Neuron (in vitro differentiated cells): ENCODE results near the gene TBC1D10A.
A peak's percentile ranks its signal among the peaks of the same experiment; 100 is the strongest.

Experiments used
- H2AFZ ChIP-seq: one replicate; pipeline ENCODE4 v1.6.1; 2013; ENCODE audit warnings: low read depth, mild to moderate bottlenecking, inconsistent platforms, low read length, moderate library complexity
- H3K27me3 ChIP-seq: one replicate; pipeline ENCODE4 v1.6.1; 2013; ENCODE audit warnings: low read length; ENCODE audit not compliant: insufficient read depth
- H3K36me3 ChIP-seq: one replicate; pipeline ENCODE4 v1.6.1; 2013; ENCODE audit warnings: low read length; ENCODE audit not compliant: insufficient read depth
- H3K4me1 ChIP-seq: one replicate; pipeline ENCODE4 v1.6.1; 2013; ENCODE audit warnings: low read length; ENCODE audit not compliant: insufficient read depth
- H3K4me3 ChIP-seq: 2 replicates; pipeline ENCODE4 v1.5.1; 2013; ENCODE audit warnings: mild to moderate bottlenecking, low read length, moderate library complexity
- H3K9me3 ChIP-seq: one replicate; pipeline ENCODE4 v1.6.1; 2013; ENCODE audit warnings: low read length

The TBC1D10A gene

DNA sequence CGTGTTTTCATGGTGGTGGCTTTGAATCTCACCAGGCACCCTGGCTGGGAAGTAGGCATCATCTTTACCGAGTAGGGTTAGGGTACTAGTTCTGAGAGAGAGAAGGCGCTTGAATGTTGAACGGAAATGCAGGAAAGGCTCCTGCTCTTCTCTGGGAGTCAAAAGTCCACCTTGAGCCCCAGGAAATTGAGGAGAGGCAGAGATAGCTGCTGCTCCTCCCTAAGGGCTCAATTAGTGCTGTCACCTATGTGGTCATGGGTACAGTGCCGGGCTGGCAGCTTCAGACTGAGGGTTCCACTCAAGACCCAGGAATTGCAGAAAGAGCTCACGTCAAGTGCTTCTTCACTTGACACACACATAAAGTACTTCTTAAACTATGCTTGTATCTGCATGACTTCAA lies 31.8 kb upstream of the TBC1D10A start:
- no peak overlapping the region for H3K4me3 ChIP-seq

DNA sequence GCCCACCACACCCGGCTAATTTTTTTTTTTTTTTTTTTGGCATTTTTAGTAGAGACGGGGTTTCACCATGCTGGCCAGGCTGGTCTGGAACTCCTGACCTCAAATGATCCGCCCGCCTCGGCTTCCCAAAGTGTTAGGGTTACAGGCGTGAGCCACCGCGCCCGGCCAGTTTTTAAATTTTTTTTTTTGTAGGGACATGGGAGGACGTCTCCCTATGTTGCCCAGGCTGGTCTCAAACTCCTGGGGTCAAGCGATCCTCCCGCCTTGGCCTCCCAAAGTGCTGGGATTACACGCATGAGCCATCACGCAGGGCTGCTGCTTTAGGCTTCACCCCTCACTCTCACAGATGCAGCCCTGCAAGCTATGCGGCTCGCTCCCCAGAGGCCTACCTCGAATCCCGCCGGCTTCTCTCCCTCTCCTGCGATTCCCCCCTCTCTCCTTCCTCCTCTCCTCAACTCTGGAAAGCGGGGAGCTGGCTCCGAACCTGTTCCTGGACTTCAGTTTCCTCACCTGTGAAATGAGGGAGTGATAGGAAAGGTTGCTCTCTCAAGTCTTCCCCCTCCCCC lies 31.0 kb upstream of the TBC1D10A start:
- Histone ChIP-seq H2AFZ (no peak overlapping the region), H3K36me3 (peaks cover 12% of the 10 kb centered on the region), H3K27me3 (no peaks in the 10 kb centered on the region), H3K4me3 (no peak overlapping the region), H3K9me3 (no peaks in the 10 kb centered on the region), H3K4me1 (peaks cover 17% of the 10 kb centered on the region)

More for the DNA sequence above, 31.8 kb upstream of the TBC1D10A start:
- Histone ChIP-seq H2AFZ (no peak overlapping the region), H3K27me3 (no peaks in the 10 kb centered on the region), H3K9me3 (no peaks in the 10 kb centered on the region), H3K36me3 (peaks cover 8% of the 10 kb centered on the region), H3K4me1 (peaks cover 17% of the 10 kb centered on the region)

GRCh38 chr22:30357236-30357570 lies 30.5 kb upstream of the TBC1D10A start:
- Histone ChIP-seq H2AFZ (peak overlapping the region; percentile 65), H3K4me3 (peak overlapping the region; percentile 77), H3K36me3 (peaks cover 17% of the 10 kb centered on the region)

GRCh38 chr22:30356449-30357235 lies 29.9 kb upstream of the TBC1D10A start, which contains the start of the genes CCDC157 and SF3A1:
TSS of gene CCDC157 (plus strand) at chr22:30357007. CDS start at chr22:30366001, 8,994 bp downstream.
TSS of gene SF3A1 (minus strand) at chr22:30356894. CDS start at chr22:30356792, 102 bp downstream.
- H3K27me3 ChIP-seq: no peaks in the 10 kb centered on the region
- peaks cover 17% of the 10 kb centered on the region for H3K4me1 ChIP-seq
- H3K4me3 ChIP-seq: peak within 1 kb of the TSS; percentile 77
- no peaks in the 10 kb centered on the region for H3K9me3 ChIP-seq
- peaks cover 23% of the 10 kb centered on the region for H3K36me3 ChIP-seq
- peak within 1 kb of the TSS; percentile 65 for H2AFZ ChIP-seq

More at GRCh38 chr22:30357236-30357570, 30.5 kb upstream of the TBC1D10A start:
- H3K9me3 ChIP-seq: no peaks in the 10 kb centered on the region
- H3K4me1 ChIP-seq: peaks cover 17% of the 10 kb centered on the region
- H3K27me3 ChIP-seq: no peaks in the 10 kb centered on the region

DNA sequence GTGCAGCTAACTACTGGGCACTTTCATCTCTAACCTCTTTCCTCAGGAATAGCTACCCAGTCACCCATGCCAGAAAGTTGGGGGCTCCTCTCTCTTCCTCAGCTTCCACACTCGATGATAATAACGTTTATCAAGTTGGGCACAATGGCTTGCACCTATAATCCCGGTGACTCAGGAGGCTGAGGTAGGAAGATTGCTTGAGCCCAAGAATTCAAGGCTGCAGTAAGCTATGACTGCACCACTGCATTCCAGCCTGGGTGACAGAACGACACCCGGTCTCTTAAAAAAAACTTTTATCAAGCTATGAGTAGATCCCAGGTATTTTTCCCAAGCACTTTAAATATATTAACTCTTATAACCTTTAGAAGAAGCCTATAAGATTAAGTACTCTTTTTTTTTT lies 27.9 kb upstream of the TBC1D10A start:
- Histone ChIP-seq H2AFZ (no peak overlapping the region), H3K9me3 (no peaks in the 10 kb centered on the region), H3K4me1 (peaks cover 17% of the 10 kb centered on the region), H3K27me3 (no peaks in the 10 kb centered on the region), H3K36me3 (peaks cover 35% of the 10 kb centered on the region), H3K4me3 (no peak overlapping the region)

DNA sequence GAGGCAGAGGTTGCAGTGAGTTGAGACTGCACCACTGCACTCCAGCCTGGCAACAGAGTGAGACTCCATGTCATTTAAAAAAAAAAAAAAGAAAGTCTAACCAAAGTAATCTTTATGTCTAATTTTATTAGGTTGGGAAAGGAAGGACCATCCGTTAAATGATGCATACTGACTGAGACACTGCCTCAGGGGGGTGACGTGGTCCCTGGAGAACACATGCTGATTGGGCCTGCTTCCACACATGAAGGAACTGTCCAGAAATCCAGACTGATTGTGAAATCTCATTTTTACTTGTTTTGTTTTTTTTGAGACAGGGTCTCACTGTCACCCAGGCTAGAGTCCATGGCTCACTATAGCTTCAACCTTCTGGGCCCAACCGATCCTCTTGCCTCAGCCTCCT lies 24.5 kb upstream of the TBC1D10A start:
- Histone ChIP-seq H3K27me3 (no peaks in the 10 kb centered on the region), H3K4me3 (no peak overlapping the region), H3K9me3 (no peaks in the 10 kb centered on the region), H3K4me1 (peaks cover 14% of the 10 kb centered on the region), H3K36me3 (peaks cover 59% of the 10 kb centered on the region), H2AFZ (no peak overlapping the region)

DNA sequence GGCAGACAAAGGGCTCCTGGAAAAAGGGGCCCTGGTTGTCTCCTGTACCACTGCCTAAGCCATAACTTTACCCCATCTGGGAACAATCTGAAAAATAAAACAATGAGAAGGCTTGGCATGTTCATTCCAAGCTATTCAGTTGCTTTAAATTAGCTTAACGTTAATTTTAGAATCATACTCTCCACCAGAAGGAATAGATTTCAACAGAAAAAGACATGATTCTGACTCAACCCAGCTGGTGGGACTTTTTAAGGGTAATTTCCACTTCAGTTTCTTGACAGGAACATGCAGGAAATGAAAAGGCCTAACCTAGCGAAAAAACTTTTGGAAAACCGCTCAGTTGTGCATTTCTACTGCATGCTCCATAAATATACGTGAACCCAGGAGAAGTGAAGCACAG lies 22.1 kb upstream of the TBC1D10A start:
- Histone ChIP-seq H3K9me3 (no peaks in the 10 kb centered on the region), H3K36me3 (peaks cover 76% of the 10 kb centered on the region), H2AFZ (no peak overlapping the region), H3K4me1 (no peaks in the 10 kb centered on the region), H3K27me3 (no peaks in the 10 kb centered on the region), H3K4me3 (no peak overlapping the region)

DNA sequence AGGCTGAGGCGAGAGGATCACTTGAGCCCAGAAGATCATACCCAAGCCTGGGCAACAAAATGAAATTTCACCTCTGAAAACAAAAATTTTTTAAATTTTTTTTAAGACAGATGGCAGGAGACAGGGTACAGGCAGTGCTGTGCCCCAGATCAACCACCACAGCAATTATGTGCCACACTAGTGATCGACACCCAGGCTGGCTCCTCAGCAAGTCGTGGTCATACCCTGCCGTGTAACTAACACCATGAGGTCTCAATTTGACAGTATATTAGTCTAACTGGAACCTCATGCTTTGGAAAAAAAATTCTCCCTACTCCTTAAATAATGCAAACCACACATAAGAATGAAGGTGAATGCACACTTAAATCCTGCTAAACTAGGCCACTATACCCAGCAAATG lies 21.7 kb upstream of the TBC1D10A start:
- Histone ChIP-seq H3K4me3 (no peak overlapping the region), H3K4me1 (no peaks in the 10 kb centered on the region), H3K36me3 (peaks cover 79% of the 10 kb centered on the region)

GRCh38 chr22:30347255-30347892 lies 20.6 kb upstream of the TBC1D10A start:
- H3K27me3 ChIP-seq: no peaks in the 10 kb centered on the region
- no peaks in the 10 kb centered on the region for H3K9me3 ChIP-seq
- H3K4me3 ChIP-seq: no peak overlapping the region
- peaks cover 82% of the 10 kb centered on the region for H3K36me3 ChIP-seq
- H2AFZ ChIP-seq: no peak overlapping the region
- no peaks in the 10 kb centered on the region for H3K4me1 ChIP-seq

More for the DNA sequence above, 21.7 kb upstream of the TBC1D10A start:
- no peaks in the 10 kb centered on the region for H3K27me3 ChIP-seq
- H3K9me3 ChIP-seq: no peaks in the 10 kb centered on the region
- H2AFZ ChIP-seq: no peak overlapping the region

GRCh38 chr22:30344447-30345200 lies 17.9 kb upstream of the TBC1D10A start:
- H3K36me3 ChIP-seq: peaks cover 90% of the 10 kb centered on the region
- no peak overlapping the region for H2AFZ ChIP-seq
- H3K27me3 ChIP-seq: no peaks in the 10 kb centered on the region

GRCh38 chr22:30340911-30341685 lies 14.4 kb upstream of the TBC1D10A start:
- no peaks in the 10 kb centered on the region for H3K27me3 ChIP-seq
- no peak overlapping the region for H2AFZ ChIP-seq
- peaks cover 97% of the 10 kb centered on the region for H3K36me3 ChIP-seq
- H3K4me1 ChIP-seq: no peaks in the 10 kb centered on the region
- H3K9me3 ChIP-seq: no peaks in the 10 kb centered on the region
- H3K4me3 ChIP-seq: no peak overlapping the region

More at GRCh38 chr22:30344447-30345200, 17.9 kb upstream of the TBC1D10A start:
- Histone ChIP-seq H3K9me3 (no peaks in the 10 kb centered on the region), H3K4me1 (no peaks in the 10 kb centered on the region), H3K4me3 (no peak overlapping the region)

DNA sequence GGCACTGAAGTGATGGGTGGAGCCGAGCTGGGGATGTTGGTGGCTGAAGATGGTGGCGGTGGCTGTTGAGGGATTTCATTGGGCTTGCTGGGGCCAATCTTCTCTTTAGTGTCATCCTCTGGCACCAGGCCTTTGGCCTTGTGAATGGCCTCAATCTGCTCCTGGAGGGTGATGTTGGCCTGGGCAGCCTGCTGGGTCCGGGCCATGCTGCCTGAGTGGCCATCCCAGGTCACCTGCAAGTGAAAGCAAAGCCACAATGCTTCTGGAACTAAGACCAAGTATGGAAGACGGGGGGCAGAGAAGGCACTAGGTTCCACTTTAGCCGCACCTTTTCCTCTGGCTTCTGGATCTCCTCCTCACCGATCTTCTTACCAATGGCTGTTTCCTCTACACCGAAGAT lies 12.1 kb upstream of the TBC1D10A start:
- Histone ChIP-seq H3K4me3 (no peak overlapping the region), H2AFZ (no peak overlapping the region), H3K36me3 (peaks cover 97% of the 10 kb centered on the region), H3K4me1 (no peaks in the 10 kb centered on the region), H3K9me3 (no peaks in the 10 kb centered on the region), H3K27me3 (no peaks in the 10 kb centered on the region)
